Endodermal cell (in vitro differentiated cells): ENCODE measurements around the gene MBD5. TPM values are rescaled to one million over a fixed set of nuclear protein-coding genes. Genes with fewer than 3 reads are reported as not detected.
A peak's percentile ranks its signal among the peaks of the same experiment; 100 is the strongest.

Experiments used
- DNase-seq: peaks from one replicate; pipeline ENCODE4 v3.0.0-alpha.2; 2017
- H3K27ac ChIP-seq: 2 replicates; pipeline ENCODE4 v1.5.1; 2013; ENCODE audit warnings: mild to moderate bottlenecking, low read depth, low read length, moderate library complexity
- H3K27me3 ChIP-seq: 2 replicates; pipeline ENCODE4 v1.6.1; 2013; ENCODE audit warnings: mild to moderate bottlenecking, low read length, moderate library complexity; ENCODE audit not compliant: insufficient read depth, control insufficient read depth, poor library complexity, severe bottlenecking
- H3K36me3 ChIP-seq: 2 replicates; pipeline ENCODE4 v1.7.0; 2013; ENCODE audit warnings: mild to moderate bottlenecking, low read length, moderate library complexity; ENCODE audit not compliant: control insufficient read depth, insufficient read depth
- H3K4me1 ChIP-seq: one replicate; pipeline ENCODE4 v1.7.0; 2013; ENCODE audit warnings: low read length; ENCODE audit not compliant: control insufficient read depth, insufficient read depth
- H3K4me3 ChIP-seq: 2 replicates; pipeline ENCODE4 v1.5.1; 2013; ENCODE audit warnings: mild to moderate bottlenecking, low read length, moderate library complexity
- H3K9ac ChIP-seq: 2 replicates; pipeline ENCODE4 v1.6.1; 2013; ENCODE audit warnings: mild to moderate bottlenecking, low read length, moderate library complexity; ENCODE audit not compliant: poor library complexity, severe bottlenecking; ENCODE audit errors: extremely low read depth
- H3K9me3 ChIP-seq: 2 replicates; pipeline ENCODE4 v1.6.1; 2013; ENCODE audit warnings: mild to moderate bottlenecking, low read length, moderate library complexity; ENCODE audit not compliant: control insufficient read depth
- H3K27ac Mint-ChIP-seq: 2 replicates; pipeline ENCODE4 v1.8.0; 2020; ENCODE audit warnings: mixed read lengths
- H3K27me3 Mint-ChIP-seq: 2 replicates; pipeline ENCODE4 v1.8.0; 2021; ENCODE audit warnings: mild to moderate bottlenecking, mixed read lengths; ENCODE audit not compliant: insufficient read depth
- H3K36me3 Mint-ChIP-seq: 2 replicates; pipeline ENCODE4 v1.8.0; 2020; ENCODE audit warnings: low read depth, mixed read lengths
- H3K4me1 Mint-ChIP-seq: 2 replicates; pipeline ENCODE4 v1.8.0; 2020; ENCODE audit warnings: mixed read lengths
- H3K4me3 Mint-ChIP-seq: 2 replicates; pipeline ENCODE4 v1.8.0; 2020; ENCODE audit warnings: mild to moderate bottlenecking, moderate library complexity, mixed read lengths
- H3K9me3 Mint-ChIP-seq: 2 replicates; pipeline ENCODE4 v1.8.0; 2020; ENCODE audit warnings: mild to moderate bottlenecking, mixed read lengths
- CTCF ChIP-seq: fragments of 200-600 bp; sonication (generic); conservative IDR thresholded peaks from 2 replicates; pipeline ENCODE4 v1.5.0; 2021; ENCODE audit warnings: antibody characterized with exemption, mild to moderate bottlenecking
- WGBS, 2 experiments: methylation state at CpG; one replicate each; pipeline versions ENCODE4 v1.1.5 to v1.1.7; 2013; ENCODE audit warnings: missing lambda C conversion rate in 2 of 2, mixed read lengths in 1 of 2; ENCODE audit not compliant: insufficient coverage in 1 of 2, insufficient read length in 1 of 2; 5-methylcytosine and 5-hydroxymethylcytosine counted together
- total RNA-seq, 2 donors: library from RNA; stranded (reverse); fragmentation: NEBNext Ultra II Directional in 1 of 2; extraction: Animal tissue kit (Norgen Biotek cat#: 25700) in 1 of 2; gene quantifications; 2 replicates in 1 of 2; 3 replicates in 1 of 2; pipeline ENCODE4 v1.2.1, GENCODE V29; 2021

Gene MBD5
- total RNA-seq, 2 donors from 2014 or later, result 49.1 to 55.7 TPM

DNA sequence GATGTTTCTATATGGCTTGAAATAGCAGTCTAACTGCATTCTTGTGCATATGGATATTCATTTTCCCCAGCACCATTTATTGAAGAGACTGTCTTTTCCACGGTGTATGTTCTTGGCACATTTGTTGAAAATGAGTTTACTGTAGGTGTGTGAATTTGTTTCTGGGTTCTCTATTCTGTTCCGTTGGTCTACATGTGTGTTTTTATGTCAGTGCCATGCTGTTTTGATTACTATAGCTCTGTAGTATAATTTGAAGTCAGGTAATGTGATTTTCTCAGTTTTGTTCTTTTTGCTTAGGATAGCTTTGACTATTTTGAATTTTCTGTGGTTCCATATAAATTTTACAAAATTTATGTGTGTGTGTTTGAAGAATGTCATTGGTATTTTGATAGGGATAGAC is 201.0 kb downstream of the MBD5 start:
- Mint-ChIP-seq H3K4me1 (no peaks in the 10 kb centered on the region), H3K4me3 (no peak overlapping the region), H3K36me3 (peaks cover 20% of the 10 kb centered on the region), H3K27me3 (no peaks in the 10 kb centered on the region), H3K27ac (no peak overlapping the region), H3K9me3 (peaks cover 41% of the 10 kb centered on the region)
- Histone ChIP-seq H3K36me3 (no peaks in the 10 kb centered on the region), H3K9ac (no peak overlapping the region), H3K4me3 (peak overlapping the region; percentile 14), H3K27me3 (no peaks in the 10 kb centered on the region), H3K27ac (no peak overlapping the region), H3K4me1 (no peaks in the 10 kb centered on the region), H3K9me3 (peaks cover 34% of the 10 kb centered on the region)
- WGBS, 2 experiments, result 97 to 100% methylated on average over 1 to 2 of the region's 2 CpGs
- no peak for TF ChIP-seq CTCF
- no peak for DNase-seq

GRCh38 chr2:148231858-148232257 is 211.0 kb downstream of the MBD5 start:
- peaks cover 9% of the 10 kb centered on the region for H3K36me3 ChIP-seq
- 87 to 98% methylated on average over 3 of the region's 3 CpGs for WGBS, 2 experiments
- Mint-ChIP-seq H3K4me3 (no peak overlapping the region), H3K9me3 (peaks cover 15% of the 10 kb centered on the region), H3K4me1 (peaks cover 4% of the 10 kb centered on the region), H3K27ac (no peak overlapping the region), H3K27me3 (no peaks in the 10 kb centered on the region), H3K36me3 (peaks cover 14% of the 10 kb centered on the region)
- no peak overlapping the region for H3K4me3 ChIP-seq
- no peak for DNase-seq
- H3K27me3 ChIP-seq, result no peaks in the 10 kb centered on the region
- peaks cover 11% of the 10 kb centered on the region for H3K9me3 ChIP-seq
- TF ChIP-seq CTCF, result no peak
- peaks cover 4% of the 10 kb centered on the region for H3K4me1 ChIP-seq
- no peak overlapping the region for H3K9ac ChIP-seq
- no peak overlapping the region for H3K27ac ChIP-seq

DNA sequence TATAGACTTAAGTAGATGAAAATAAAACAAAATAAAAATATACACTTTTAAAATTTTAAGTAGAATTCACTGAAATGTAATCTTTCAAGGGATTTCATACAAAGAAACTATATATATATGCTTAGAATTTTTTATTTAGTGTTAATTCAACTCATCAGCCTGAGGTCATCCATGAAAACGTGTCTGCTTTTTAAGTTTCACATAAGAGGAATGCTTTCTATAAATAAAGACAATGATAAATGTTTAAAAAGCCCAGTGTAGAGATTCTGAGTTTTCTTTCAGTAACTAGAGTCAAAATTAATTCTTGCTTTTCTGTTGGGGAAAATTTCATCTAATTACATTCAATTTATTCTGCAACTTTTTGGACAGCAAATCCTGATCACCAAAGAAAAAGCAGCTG is 213.3 kb downstream of the MBD5 start:
- H3K4me1 Mint-ChIP-seq, result peaks cover 4% of the 10 kb centered on the region
- Histone ChIP-seq H3K36me3 (peaks cover 21% of the 10 kb centered on the region), H3K9me3 (peaks cover 25% of the 10 kb centered on the region), H3K27me3 (no peaks in the 10 kb centered on the region), H3K4me1 (peaks cover 4% of the 10 kb centered on the region), H3K9ac (no peak overlapping the region), H3K27ac (no peak overlapping the region), H3K4me3 (no peak overlapping the region)
- H3K27me3 Mint-ChIP-seq, result no peaks in the 10 kb centered on the region
- peaks cover 18% of the 10 kb centered on the region for H3K9me3 Mint-ChIP-seq
- no peak for TF ChIP-seq CTCF
- no peak overlapping the region for H3K4me3 Mint-ChIP-seq
- H3K27ac Mint-ChIP-seq, result no peak overlapping the region
- DNase-seq, result no peak
- no CpG with 5 or more reads among the region's 1 CpG for WGBS, 2 experiments
- H3K36me3 Mint-ChIP-seq, result peaks cover 31% of the 10 kb centered on the region
